Endothelial cell of umbilical vein (primary cell): ENCODE results near the gene NEIL3. TPM values are rescaled to one million over a fixed set of nuclear protein-coding genes. Genes with fewer than 3 reads are reported as not detected.

ENCODE experiments used
- BruUV-seq: library from RNA; stranded (reverse); fragments of 400-500 nt; replicated peaks from 2 replicates; lab custom pipeline; 2021; lab: Mats Ljungman, UMichigan
- CTCF ChIA-PET: fragments of 300-600, 350-600 bp; sonication (Branson Sonifier 250); formaldehyde crosslinking; loops from one replicate; lab custom pipeline; 2021; ENCODE audit warnings: antibody characterized with exemption, inconsistent platforms; lab: Charles Lee
- POLR2A ChIA-PET: fragments of 300-600, 350-600 bp; sonication (Branson Sonifier 250); formaldehyde crosslinking; loops from one replicate; lab custom pipeline; 2021; ENCODE audit warnings: antibody characterized with exemption, inconsistent platforms; lab: Charles Lee
- DNase-seq: peaks from one replicate; pipeline ENCODE4 v3.0.0-alpha.2; 2011; ENCODE audit warnings: low read depth, low spot score
- FAIRE-seq: peaks from 2 replicates; lab custom pipeline; 2011; peaks lifted over from hg19 to GRCh38; lab: Jason Lieb, UNC
- H2AFZ ChIP-seq: 2 replicates; pipeline ENCODE4 v1.6.0; 2012; ENCODE audit warnings: low read depth, low read length, control low read depth, inconsistent platforms
- H3K27ac ChIP-seq: 2 replicates; pipeline ENCODE4 v1.5.1; 2011; ENCODE audit warnings: low read depth, mild to moderate bottlenecking, control low read depth, low read length, moderate library complexity; ENCODE audit not compliant: insufficient read depth
- H3K27me3 ChIP-seq, 2 experiments: 2 replicates each; pipeline versions ENCODE4 v1.6.0 to v1.6.1; 2011; ENCODE audit warnings: low read length in 2 of 2, mixed read lengths in 1 of 2; ENCODE audit not compliant: control insufficient read depth in 2 of 2, insufficient read depth in 2 of 2
- H3K36me3 ChIP-seq, 2 experiments: 2 replicates in 1 of 2; 3 replicates in 1 of 2; pipeline ENCODE4 v1.5.1; 2011; ENCODE audit warnings: low read length in 2 of 2, mild to moderate bottlenecking in 1 of 2, moderate library complexity in 1 of 2; ENCODE audit not compliant: control insufficient read depth in 2 of 2, insufficient read depth in 2 of 2; ENCODE audit errors: extremely low read depth in 1 of 2
- H3K4me1 ChIP-seq: 3 replicates; pipeline ENCODE4 v1.5.1; 2011; ENCODE audit warnings: mild to moderate bottlenecking, low read length; ENCODE audit not compliant: control insufficient read depth, insufficient read depth; ENCODE audit errors: extremely low read depth
- H3K4me2 ChIP-seq: 2 replicates; pipeline ENCODE4 v1.6.1; 2011; ENCODE audit warnings: low read length, control low read depth, mixed read lengths; ENCODE audit not compliant: insufficient read depth
- H3K4me3 ChIP-seq, 3 experiments: fragments of 200-600 bp in 1 of 3; sonication (generic), shearing (Covaris generic) in 1 of 3; replicated peaks in 1 of 3; 2 replicates each; pipeline ENCODE4 v1.5.1; 2011 to 2016; ENCODE audit warnings: control low read depth in 3 of 3, low read length in 3 of 3, mild to moderate bottlenecking in 2 of 3, inconsistent platforms in 1 of 3, low read depth in 1 of 3, moderate library complexity in 1 of 3; ENCODE audit not compliant: insufficient read depth in 1 of 3
- H3K79me2 ChIP-seq: 2 replicates; pipeline ENCODE4 v1.6.0; 2012; ENCODE audit warnings: low read length, inconsistent platforms; ENCODE audit not compliant: control insufficient read depth, insufficient read depth
- H3K9ac ChIP-seq: replicated peaks from 2 replicates; pipeline ENCODE3; 2011; ENCODE audit warnings: low read length, control low read depth; ENCODE audit not compliant: insufficient read depth; ENCODE audit errors: extremely low read depth
- H3K9me1 ChIP-seq: replicated peaks from 3 replicates; pipeline ENCODE4 v1.6.0; 2011; ENCODE audit warnings: mild to moderate bottlenecking, low read length; ENCODE audit not compliant: control insufficient read depth, insufficient read depth; ENCODE audit errors: extremely low read depth
- H3K9me3 ChIP-seq: replicated peaks from 2 replicates; pipeline ENCODE4 v1.5.1; 2012; ENCODE audit warnings: low read length, inconsistent platforms; ENCODE audit not compliant: control insufficient read depth, insufficient read depth
- H4K20me1 ChIP-seq: replicated peaks from 2 replicates; pipeline ENCODE3; 2011; ENCODE audit warnings: mild to moderate bottlenecking, low read length; ENCODE audit not compliant: control insufficient read depth, insufficient read depth; ENCODE audit errors: extremely low read depth
- CTCF ChIP-seq, 2 donors: IDR thresholded peaks; 1 replicate in 1 of 2; 2 replicates in 1 of 2; pipeline ENCODE4 v1.5.1; 2011; ENCODE audit warnings: low read length in 2 of 2, mild to moderate bottlenecking in 2 of 2, moderate library complexity in 2 of 2, control low read depth in 1 of 2, inconsistent platforms in 1 of 2, low read depth in 1 of 2; ENCODE audit not compliant: insufficient read depth in 1 of 2; ENCODE audit errors: extremely low read depth in 1 of 2
- EZH2 ChIP-seq: IDR thresholded peaks from 2 replicates; pipeline ENCODE4 v1.6.1; 2012; ENCODE audit warnings: borderline replicate concordance, low read depth, mild to moderate bottlenecking, moderate library complexity, low read length, inconsistent platforms; ENCODE audit not compliant: severe bottlenecking
- FOS ChIP-seq: IDR thresholded peaks from 2 replicates; pipeline ENCODE4 v1.6.1; 2011; ENCODE audit warnings: mild to moderate bottlenecking, low read length, moderate library complexity, borderline replicate concordance; ENCODE audit not compliant: insufficient read depth
- GATA2 ChIP-seq: IDR thresholded peaks from 2 replicates; pipeline ENCODE4 v1.7.0; 2011; ENCODE audit warnings: low read depth, mild to moderate bottlenecking, moderate library complexity, mixed read lengths, low read length; ENCODE audit not compliant: insufficient read length, insufficient read depth
- MAX ChIP-seq: IDR thresholded peaks from 2 replicates; pipeline ENCODE4 v1.6.1; 2011; ENCODE audit not compliant: insufficient read depth, insufficient read length
- POLR2AphosphoS5 ChIP-seq: IDR thresholded peaks from 2 replicates; pipeline ENCODE4 v1.6.1; 2012; ENCODE audit warnings: low read depth, mild to moderate bottlenecking, control low read depth, low read length, moderate library complexity; ENCODE audit not compliant: insufficient read depth
- dilution Hi-C: fragments of 300-500 bp; cut with MboI; formaldehyde crosslinking; loops from one replicate; pipeline ENCODE4 v1.15.0; 2019; ENCODE audit warnings: low sequenced_read_pairs; ENCODE audit not compliant: extremely low pct_ligation_motif_present
- intact Hi-C: fragments of 100-400 bp; cut with micrococcal nuclease; formaldehyde crosslinking; loops from one replicate; pipeline ENCODE4 v1.10.0; 2022
- polyA plus RNA-seq, 4 experiments: library from polyadenylated mRNA; depleted of rRNA in 3 of 4; stranded (reverse) in 3 of 4; unstranded in 1 of 4; fragments of >200 nt; gene quantifications; 2 replicates each; pipeline versions ENCODE4 v1.2.1 to v1.2.3, GENCODE V29; 2011 to 2012; ENCODE audit warnings: missing spikeins in 1 of 4
- total RNA-seq: library from RNA; stranded (reverse); gene quantifications from 2 replicates; pipeline ENCODE4 v1.2.3, GENCODE V29; 2021

Gene NEIL3
- total and polyA plus RNA-seq, 2 donors (not counting 3 experiments of a cell fraction or from before 2014, with no cell fraction given), result 3.7 to 6.9 TPM

GRCh38 chr4:177367336-177367735 is 57.7 kb downstream of the NEIL3 start:
- H4K20me1 ChIP-seq, result no peaks in the 10 kb centered on the region
- FAIRE-seq (no peak), DNase-seq (no peak)
- no TSS peak for BruUV-seq
- H3K9ac ChIP-seq, result no peak overlapping the region
- H3K4me3 ChIP-seq, result no peak overlapping the region
- H3K4me2 ChIP-seq, result no peak overlapping the region
- ChIA-PET CTCF (no interaction called here), POLR2A (no interaction called here)
- H2AFZ ChIP-seq, result no peak overlapping the region
- no peaks in the 10 kb centered on the region for H3K79me2 ChIP-seq
- dilution Hi-C loops (no loop called here), intact Hi-C loops (no loop called here)
- no peaks in the 10 kb centered on the region for H3K36me3 ChIP-seq
- no peak overlapping the region for H3K27ac ChIP-seq
- no peaks in the 10 kb centered on the region for H3K9me1 ChIP-seq
- no peak for TF ChIP-seq POLR2AphosphoS5
- peak in 1 of 2 donors; percentile 2 for TF ChIP-seq CTCF (IDR thresholded peaks at IDR 0.05; ENCODE audit: extremely low read depth in 1 of 2, insufficient read depth in 1 of 2, low read depth in 1 of 2, low read length in 2 of 2)
- no peak for TF ChIP-seq GATA2
- TF ChIP-seq FOS, result no peak
- TF ChIP-seq EZH2, result no peak
- H3K4me1 ChIP-seq, result no peaks in the 10 kb centered on the region
- peaks cover 0 to 1% of the 10 kb centered on the region in 2 experiments for H3K27me3 ChIP-seq
- no peaks in the 10 kb centered on the region for H3K9me3 ChIP-seq

GRCh38 chr4:177369372-177369771 is 59.7 kb downstream of the NEIL3 start:
- intact Hi-C loops (no loop called here), dilution Hi-C loops (no loop called here)
- FAIRE-seq (no peak), DNase-seq (no peak)
- Histone ChIP-seq H2AFZ (no peak overlapping the region), H3K4me3 (no peak overlapping the region), H3K9me1 (no peaks in the 10 kb centered on the region), H3K27me3 (peaks cover 0 to 2% of the 10 kb centered on the region in 2 experiments), H4K20me1 (no peaks in the 10 kb centered on the region), H3K36me3 (no peaks in the 10 kb centered on the region), H3K4me2 (no peak overlapping the region), H3K4me1 (no peaks in the 10 kb centered on the region), H3K27ac (no peak overlapping the region), H3K79me2 (no peaks in the 10 kb centered on the region), H3K9ac (no peak overlapping the region), H3K9me3 (no peaks in the 10 kb centered on the region)
- no TSS peak for BruUV-seq
- ChIA-PET POLR2A (no interaction called here), CTCF (no interaction called here)
- TF ChIP-seq CTCF (IDR thresholded peaks at IDR 0.05; ENCODE audit: extremely low read depth in 1 of 2, insufficient read depth in 1 of 2, low read depth in 1 of 2, low read length in 2 of 2) (no peak), POLR2AphosphoS5 (no peak), MAX (no peak), GATA2 (no peak), EZH2 (no peak)
